Measurements from ENCODE around the gene PDCD2L.
"Not testable (repeated sequence)": the region's sequence is repeated elsewhere in the genome, so short reads cannot be mapped to it uniquely, and the experiment has no call there.

Gene PDCD2L

DNA sequence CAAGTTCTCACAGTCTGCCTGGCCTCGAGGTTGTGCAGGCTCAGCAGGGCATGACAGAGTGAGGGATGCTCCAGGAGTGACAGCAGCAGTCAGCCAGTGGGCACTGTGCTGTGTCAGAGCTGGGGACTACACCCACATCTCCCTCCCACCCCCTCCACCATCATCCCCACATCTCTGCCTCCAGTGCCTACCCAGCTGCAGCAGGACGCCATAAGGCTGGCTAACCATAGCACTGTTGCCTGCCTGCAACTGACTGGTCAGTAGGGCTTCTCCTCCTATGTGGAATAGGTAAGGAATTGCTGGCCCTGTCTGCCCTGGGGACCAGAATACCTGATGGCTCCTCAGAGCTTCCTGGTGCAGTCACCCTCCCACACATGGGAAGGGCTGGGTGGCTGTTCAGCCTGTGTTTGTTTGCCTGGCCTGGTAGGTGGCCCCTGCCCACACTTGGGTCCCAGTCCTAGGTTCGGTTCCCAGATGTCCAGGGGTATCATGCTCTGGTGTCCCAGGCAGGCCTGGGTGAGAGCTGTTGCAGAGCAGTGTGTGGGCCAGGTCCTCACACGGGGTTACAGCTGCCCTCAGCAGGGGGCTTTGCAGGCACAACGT, 23.5 kb upstream of the PDCD2L start:
- no peak for DNase-seq

DNA sequence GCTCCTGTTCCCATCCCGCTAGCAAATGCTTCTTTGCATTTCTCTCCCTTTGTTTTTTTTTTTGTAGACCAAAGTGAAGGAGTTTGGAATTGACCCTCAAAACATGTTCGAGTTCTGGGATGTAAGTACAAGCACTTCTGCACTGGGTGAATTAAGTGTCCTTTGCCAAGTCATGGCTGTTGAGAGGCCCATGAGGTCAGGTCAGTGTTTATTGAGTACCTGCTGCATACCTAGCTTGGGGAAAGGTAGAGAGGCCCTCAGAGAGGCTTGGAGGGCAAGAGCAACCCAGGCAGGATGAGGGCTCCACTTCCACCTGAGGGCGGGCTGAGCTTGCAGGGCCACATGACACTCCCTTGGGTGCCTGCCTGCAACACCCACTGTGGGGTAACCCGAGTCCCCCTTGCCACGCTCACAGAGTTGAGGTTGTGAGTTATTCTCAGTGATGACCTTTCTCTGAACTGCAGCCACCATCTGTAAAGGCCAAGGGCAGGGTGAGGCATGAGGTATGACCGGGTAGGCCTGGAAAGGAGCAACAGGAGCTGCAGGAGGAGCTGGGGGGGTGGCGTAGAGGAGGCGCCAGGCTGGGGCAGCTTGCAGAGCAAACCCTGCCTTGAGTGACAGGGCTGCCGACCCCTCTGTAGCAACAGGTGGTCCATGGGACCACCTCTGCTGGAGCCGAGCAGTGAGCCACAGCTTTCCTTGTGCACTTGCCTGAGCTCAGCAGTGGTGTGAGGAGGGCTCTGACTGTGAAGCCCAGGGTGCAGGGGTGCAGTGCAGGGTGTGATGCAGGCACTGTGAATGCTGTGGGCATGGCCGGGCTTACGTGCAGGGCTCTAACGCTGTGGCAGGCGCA, 22.6 kb upstream of the PDCD2L start:
- DNase-seq: no peak

DNA sequence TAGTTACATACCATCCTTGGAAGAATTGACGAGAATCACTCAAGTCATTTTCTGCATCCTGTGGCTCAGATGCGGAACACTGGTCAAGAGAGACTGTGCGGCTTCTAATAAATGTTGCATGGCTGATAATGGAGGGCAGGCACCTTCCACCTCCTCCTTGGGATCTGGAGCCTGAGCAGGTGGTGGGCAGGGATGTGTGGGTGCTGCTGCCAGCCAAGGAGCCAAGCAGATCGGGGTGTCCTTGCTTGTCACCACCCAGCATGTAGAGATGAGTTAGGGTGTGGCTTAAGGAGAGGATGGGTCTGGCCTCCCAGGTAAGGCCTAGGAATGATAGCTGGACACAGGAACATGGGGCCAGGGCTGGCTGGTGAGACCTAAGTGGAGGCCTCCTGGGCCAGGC, 21.7 kb upstream of the PDCD2L start:
- DNase-seq: no peak

DNA sequence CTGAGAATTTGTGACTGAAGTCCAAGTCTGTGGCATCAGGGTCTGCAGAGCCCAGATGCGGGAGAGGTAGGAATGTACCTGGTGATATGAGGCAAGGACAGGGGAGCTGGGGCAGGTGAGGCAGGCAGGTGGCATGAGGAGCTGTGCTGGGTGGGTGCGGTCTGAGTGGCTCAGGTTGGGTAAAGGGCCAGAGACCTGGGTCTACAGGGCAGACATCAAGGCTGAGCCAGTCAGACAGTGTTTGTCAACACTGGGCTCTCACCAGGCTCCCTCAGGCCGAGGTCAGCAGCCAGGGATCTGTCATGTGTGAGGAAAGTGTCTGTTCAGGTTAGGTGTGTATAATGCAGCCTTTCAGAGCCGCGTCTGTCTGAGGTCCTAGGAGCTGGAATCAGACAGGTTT, 20.6 kb upstream of the PDCD2L start:
- no peak for DNase-seq

DNA sequence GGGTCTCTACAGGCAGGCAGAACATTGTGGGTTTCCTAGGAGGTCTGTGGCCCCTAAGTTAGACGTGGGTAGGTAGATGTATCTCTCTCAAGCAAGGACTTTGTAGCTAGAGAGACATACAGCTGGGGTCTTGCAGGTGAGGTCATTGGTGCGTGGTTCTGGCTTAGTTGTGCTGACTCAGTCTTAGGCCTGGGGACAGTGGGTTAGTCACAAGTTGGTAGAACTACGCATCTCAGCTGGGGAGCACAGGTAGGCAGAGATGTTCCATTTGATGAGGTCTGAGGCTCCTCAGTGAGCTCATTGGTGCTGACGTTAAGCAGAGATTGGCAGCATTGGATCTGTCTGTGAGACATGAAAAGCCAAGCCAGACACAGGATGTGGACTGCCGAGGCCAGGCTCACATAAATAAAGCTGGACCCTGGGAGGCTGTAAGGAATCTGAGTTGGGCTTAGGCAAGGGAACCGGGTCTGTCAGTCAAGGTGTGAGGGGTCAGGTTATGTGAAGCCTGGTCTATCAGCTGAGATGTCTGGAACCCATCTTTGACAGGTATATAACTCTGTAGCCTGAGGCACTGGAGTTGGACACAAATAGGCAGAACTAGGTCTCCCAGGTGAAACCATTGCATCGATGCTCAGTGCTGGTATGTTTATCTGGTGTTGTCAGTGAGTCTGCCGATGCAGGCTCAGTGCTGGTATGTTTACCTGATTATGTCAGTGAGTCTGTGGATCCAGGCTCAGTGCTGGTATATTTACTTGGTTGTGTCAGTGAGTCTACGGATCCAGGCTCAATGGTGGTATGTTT, 17.4 kb upstream of the PDCD2L start:
- no peak for DNase-seq

DNA sequence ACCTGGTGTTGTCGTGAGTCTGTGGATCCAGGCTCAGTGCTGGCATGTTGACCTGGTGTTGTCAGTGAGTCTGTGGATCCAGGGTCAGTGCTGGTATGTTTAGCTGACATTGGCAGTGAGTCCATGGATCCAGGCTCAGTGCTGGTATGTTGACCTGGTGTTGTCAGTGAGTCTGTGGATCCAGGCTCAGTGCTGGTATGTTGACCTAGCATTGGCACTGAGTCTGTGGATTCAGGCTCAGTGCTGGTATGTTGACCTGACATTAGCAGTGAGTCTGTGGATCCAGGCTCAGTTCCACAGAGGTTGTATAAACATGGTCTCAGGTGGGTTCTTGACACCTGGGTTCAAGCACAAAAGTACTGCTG, 16.8 kb upstream of the PDCD2L start:
- DNase-seq: no peak

DNA sequence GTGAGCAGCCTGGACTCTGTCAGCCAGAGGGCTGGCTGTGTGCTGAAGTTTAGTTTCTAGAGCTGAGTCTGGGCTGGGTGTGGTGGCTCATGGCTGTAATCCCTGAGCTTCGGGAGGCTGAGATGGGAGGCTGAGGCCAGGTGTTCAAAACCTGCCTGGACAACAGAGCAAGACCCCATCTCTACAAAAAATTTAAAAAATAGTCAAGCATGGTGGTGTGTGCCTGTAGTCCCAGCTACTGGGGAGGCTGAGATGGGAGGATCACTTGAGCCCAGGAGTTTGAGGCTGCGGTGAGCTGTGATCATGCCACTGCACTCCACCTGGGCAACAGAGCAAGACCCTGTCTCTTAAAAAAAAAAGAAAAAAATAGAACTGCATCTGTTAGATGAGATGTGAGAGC, 15.5 kb upstream of the PDCD2L start:
- DNase-seq: not testable (repeated sequence)

DNA sequence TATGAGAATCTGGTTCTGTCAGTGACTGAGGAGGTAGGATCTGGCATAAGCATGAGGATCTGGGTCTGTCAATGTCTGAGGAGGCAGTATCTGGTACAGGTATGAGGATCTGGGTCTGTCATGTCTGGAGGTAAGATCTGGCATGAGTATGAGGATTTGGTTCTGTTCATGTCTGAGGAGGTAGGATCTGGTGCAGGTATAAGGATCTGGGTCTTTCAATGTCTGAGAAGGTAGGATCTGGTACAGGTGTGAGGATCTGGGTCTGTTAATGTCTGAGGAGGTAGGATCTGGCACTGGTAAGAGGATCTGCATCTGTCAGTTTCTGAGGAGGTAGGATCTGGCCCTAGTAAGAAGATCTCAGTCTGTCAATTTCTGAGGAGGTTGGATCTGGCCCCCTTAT, 12.4 kb upstream of the PDCD2L start:
- no peak for DNase-seq

DNA sequence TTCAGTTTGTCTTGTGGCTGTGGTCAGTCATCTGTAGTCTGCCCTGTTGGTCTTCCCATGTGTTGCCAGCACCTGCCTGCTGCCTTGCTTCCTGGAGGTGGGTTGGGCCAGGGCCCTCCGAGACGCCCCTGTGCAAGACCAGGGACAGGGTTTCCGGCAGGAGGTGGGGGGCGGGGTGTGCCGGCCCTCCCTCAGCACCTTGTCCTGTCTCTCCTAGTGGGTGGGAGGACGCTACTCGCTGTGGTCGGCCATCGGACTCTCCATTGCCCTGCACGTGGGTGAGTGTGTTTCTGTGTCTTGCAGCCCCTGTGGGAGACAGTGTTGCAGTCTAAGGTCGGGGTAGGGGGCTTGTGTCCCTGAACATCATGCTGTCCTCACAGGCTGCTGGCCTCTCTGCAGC, 11.2 kb upstream of the PDCD2L start:
- no peak for DNase-seq

DNA sequence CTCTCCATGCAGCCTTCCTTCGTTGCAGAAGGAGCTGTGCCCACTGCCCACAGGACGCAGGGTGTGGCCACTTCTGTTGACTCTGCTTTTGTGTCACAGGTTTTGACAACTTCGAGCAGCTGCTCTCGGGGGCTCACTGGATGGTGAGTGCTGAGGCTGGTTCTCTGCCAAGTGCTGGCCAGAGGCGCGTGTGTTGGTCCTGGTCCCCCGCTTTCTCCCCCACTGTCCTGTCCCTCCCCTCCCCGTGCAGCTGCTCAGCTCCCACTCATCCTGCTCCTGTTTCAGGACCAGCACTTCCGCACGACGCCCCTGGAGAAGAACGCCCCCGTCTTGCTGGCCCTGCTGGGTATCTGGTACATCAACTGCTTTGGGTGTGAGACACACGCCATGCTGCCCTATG, 10.6 kb upstream of the PDCD2L start:
- no peak for DNase-seq

DNA sequence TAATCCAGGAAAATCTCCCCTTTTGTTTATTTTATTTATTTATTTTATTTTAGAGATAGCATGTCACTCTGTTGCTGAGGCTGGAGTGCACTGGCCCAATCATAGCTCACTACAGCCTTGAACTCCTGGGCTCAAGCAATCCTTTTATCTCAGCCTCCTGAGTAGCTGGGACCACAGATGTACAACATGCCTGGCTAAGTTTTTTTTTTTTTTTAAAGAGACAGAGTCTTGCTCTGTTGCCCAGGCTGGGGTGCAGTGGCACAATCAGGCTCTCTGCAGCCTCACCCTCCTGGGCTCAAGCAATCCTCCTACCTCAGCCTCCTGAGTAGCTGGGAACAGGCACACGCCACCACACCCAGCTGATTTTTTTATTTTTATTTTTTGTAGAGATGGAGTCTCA, 6.3 kb upstream of the PDCD2L start:
- no peak for DNase-seq

DNA sequence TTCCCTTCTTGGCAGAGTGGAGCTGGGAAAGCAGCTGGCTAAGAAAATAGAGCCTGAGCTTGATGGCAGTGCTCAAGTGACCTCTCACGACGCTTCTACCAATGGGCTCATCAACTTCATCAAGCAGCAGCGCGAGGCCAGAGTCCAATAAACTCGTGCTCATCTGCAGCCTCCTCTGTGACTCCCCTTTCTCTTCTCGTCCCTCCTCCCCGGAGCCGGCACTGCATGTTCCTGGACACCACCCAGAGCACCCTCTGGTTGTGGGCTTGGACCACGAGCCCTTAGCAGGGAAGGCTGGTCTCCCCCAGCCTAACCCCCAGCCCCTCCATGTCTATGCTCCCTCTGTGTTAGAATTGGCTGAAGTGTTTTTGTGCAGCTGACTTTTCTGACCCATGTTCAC, 4.3 kb upstream of the PDCD2L start:
- no peak for DNase-seq

DNA sequence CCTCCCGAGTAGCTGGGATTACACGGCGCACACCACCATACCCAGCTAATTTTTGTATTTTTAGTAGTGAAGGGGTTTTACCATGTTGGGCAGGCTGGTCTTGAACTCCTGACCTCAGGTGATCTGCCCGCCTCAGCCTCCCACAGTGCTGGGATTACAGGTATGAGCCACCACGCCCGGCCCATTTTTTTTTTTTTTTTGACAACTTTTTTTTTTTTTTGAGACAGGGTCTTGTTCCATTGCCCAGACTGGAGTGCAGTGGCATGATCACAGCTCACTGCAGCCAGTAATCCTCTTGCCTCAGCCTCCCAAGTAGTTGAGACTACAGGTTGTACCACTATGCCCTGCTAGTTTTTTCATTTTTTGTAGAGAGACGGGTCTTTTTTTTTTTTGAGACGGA, 3.4 kb upstream of the PDCD2L start:
- not testable (repeated sequence) for DNase-seq

DNA sequence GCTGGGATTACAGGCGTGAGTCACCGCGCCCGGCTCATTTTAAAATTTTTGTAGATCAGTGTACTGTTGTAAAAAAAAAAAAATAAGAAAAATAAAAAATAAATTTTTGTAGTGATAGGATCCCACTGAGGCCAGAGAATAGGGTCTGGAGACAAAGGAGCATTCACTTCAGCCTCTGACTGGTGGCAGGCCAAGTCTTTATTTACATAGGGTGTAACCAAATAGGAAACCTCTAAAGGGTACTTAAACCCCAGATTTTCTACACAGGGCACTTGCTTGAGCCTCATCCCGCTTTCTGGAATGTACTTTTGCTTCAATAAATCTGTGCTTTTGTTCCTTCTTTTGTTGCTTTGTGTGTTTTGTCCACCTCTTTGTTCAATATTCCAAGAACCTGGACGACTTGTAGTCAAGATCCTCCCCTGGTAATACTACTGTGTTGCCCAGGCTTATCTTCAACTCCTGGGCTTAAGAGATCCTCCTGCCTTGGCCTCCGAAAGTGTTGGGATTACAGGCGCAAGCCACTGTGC, 2.1 kb upstream of the PDCD2L start:
- no peak for DNase-seq

DNA sequence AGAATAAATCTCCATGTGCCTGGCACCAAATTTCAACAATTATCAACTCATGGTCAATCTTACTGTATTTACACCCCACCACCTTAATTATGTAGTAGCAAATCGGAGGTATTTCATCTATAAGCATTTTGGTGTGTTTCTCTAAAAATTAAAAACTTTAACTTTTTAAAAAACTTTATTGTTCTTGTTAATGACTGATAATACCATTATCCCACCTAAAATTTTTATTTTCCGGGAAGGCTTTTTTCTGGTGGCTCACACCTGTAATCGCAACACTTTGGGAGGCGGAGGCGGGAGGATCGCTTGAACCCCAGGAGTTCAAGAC, 453 bp upstream of the PDCD2L start:
- no peak for DNase-seq

DNA sequence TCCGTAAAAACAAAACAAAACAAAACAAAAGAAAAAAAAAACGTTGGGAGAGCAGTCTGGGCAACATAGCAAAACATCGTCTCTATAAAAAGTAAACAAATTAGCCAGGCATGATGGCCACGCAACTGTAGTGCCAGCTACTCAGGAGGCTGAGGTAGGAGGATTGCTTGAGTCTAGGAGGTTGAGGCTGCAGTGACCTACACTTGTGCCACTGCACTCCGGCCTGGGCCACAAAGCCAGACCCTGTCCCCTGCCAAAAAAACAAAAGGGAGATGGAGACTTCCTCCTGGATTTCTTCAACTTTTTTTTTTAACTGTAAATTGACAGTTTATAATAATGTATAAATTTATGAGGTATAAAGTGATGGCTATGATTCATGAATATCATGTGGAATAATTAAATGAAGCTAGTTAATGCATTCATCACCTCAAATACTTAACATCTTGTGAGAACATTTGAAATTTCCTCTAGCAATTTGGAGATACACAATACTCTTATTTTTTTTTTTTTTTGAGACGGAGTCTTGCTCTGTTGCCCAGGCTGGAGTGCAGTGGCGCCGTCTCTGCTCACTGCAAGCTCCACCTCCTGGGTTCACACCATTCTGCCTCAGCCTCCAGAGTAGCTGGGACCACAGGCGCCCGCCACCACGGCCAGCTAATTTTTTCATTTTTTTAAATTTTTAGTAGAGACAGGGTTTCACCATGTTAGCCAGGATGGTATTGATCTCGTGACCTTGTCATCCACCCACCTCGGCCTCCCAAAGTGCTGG, 1.9 kb downstream of the PDCD2L start:
- DNase-seq: no peak

DNA sequence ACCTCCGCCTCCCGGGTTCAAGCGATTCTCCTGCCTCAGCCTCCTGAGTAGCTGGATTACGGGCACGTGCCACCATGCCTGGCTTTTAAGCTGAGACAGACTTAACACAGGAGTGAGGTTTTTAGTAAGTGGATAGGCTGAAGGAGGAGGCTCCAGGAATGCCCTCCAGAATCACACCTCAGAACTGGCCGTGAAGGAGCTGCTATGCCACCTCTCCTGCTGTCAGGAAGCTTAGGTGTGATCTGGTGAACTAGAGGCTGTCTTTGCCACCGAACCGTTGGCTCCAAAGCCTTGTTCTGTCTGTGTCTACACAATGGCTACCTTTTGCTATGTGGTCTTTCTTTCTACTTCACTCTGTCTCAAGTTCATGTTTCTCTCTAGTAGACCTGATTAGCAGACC, 4.2 kb downstream of the PDCD2L start:
- no peak for DNase-seq

DNA sequence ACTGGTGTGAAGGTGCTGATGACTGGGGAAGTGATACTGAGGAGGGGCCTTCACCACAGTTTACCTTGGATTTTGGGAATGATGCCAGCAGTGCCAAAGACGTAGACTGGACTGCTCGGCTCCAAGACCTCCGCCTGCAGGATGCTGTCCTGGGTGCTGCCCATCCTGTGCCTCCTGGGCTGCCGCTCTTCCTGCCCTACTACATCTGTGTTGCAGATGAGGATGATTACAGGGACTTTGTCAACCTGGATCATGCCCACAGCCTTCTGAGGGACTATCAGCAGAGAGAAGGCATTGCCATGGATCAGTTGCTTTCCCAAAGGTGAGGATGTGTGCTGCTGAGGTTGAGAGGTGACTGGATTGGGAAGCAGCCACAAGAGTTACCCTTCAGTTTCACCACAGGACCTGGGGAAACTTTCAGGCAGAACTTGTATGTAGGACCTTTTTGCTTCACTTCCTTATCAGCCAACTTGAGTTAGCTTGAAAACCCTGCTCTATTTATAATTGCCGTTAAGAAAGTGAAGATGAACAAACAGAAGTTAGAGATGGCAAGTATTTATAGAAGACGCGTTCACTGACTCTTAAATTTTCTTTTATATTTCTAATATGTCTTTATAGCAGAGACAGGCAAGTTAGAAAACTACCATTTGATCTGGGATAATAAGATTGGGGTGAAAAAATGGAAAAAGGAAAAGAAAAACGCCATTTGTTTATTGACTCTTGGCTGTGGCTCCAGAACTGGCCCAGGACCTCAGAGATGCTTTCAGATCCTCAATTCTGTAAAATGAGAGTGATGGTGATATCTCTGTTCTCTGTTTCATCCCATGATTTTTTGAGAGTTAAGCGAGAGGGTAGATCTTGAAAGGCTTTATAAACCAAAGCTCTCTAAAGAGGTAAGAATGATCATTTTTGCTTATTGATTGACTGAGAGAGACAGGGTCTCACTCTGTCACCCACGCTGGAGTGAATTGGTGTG, 5.3 kb downstream of the PDCD2L start:
- DNase-seq: no peak

DNA sequence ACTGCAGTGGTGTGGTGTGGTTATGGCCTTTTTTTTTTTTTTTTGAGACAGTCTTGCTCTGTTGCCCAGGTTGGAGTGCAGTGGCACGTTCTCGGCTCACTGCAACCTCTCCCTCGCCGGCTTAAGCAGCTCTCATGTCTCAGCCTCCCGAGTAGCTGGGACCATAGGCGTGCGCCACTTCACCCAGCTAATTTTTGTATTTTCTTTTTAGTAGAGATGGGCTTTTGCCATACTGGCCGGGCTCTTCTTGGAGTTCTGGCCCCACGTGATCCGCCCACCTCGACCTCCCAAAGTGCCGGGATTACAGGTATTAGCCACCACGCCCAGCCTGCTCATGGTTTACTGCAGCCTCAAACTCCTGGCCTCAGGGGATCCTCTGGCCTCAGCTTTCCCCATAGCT, 7.0 kb downstream of the PDCD2L start:
- DNase-seq: no peak

DNA sequence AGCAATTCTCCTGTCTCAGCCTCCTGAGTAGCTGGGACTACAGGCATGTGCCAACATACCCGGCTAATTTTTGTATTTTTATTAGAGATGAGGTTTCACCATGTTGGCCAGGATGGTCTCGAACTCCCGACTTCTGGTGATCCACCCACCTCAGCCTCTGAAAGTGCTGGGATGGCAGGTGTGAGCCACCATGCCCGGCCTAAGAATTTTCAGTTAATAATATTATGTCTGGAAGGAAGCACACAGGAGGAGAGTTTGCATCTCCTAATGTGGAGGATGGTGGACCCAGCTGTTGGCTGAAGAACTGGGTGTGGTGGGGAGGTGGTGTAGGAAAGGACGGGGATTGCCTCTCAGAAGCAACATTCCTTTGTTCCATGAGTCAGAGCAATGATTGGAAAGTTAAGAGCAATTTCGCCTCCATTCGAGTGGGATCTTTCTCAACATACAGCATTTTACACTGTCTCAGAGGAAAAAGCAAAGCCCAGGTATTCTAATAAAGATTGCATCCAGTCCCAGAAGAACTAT, 11.9 kb downstream of the PDCD2L start:
- DNase-seq: no peak

DNA sequence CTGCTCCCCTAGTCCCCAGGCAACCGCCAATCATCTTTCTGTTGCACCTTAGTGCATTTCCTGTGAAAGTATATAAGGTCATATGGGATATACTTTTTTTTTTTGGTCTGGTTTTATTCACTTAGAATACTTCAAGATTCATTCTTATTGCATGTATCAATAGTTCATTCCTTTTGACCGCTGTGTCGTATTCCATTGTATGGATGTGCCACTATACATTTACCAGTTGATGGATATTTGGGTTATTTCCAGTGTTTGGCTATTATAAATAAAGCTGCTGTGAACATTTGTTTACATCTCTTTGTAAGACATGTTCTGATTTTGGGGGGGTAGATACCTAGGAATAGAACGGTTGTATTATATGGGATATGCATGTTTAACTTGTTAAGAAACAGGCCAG, 14.1 kb downstream of the PDCD2L start:
- no peak for DNase-seq
